AG09319 (cell line): ENCODE results near the gene TRAF2.

ENCODE experiments used
- DNase-seq: peaks from one replicate; pipeline ENCODE4 v3.0.0-alpha.2; 2010; ENCODE audit warnings: low read depth; ENCODE audit errors: extremely low read depth
- TF ChIP-seq, protein P1 (sequence below): IDR thresholded peaks from 2 replicates; pipeline ENCODE4 v1.5.1; 2011; ENCODE audit warnings: low read depth, mild to moderate bottlenecking, inconsistent platforms, low read length, moderate library complexity

Gene TRAF2

DNA sequence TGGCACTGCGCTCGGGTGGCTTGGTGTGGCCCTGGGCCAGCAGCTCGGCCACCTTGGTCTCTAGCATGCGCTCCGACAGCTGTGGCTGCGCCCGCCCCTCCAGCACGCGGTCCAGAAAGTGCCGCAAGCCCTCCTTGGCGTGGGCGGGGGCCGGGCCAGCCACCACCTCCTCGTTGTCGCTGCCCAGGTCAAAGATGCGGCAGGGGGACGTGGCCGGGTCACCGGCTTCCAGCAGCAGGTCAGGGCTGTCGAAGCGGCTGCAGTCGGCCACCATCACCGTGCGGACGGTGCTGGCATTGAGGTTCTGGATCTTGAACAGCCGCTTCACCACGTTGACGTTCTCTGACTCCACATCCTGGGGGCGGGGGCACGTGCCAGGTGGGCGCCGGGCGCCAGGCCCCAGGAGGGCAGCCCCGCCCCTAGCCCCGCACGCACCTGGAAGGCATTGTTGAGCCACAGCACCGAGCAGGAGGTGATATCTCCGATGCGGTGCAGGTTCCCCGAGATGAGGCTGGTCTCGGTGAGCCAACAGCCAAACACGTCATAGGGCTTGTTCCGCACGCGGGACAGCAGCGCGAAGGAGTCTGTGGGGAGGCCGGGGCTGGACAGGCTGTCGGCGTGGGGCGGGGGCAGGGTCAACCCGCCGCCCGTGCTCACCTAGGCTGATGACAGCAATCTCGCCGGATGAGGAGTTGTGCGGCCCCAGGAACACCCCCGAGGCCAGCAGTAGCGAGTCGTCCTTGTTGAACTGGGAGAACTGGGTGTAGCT is 56.0 kb downstream of the TRAF2 start:
- TF ChIP-seq, protein P1, sequence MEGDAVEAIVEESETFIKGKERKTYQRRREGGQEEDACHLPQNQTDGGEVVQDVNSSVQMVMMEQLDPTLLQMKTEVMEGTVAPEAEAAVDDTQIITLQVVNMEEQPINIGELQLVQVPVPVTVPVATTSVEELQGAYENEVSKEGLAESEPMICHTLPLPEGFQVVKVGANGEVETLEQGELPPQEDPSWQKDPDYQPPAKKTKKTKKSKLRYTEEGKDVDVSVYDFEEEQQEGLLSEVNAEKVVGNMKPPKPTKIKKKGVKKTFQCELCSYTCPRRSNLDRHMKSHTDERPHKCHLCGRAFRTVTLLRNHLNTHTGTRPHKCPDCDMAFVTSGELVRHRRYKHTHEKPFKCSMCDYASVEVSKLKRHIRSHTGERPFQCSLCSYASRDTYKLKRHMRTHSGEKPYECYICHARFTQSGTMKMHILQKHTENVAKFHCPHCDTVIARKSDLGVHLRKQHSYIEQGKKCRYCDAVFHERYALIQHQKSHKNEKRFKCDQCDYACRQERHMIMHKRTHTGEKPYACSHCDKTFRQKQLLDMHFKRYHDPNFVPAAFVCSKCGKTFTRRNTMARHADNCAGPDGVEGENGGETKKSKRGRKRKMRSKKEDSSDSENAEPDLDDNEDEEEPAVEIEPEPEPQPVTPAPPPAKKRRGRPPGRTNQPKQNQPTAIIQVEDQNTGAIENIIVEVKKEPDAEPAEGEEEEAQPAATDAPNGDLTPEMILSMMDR: no peak
- no peak for DNase-seq

DNA sequence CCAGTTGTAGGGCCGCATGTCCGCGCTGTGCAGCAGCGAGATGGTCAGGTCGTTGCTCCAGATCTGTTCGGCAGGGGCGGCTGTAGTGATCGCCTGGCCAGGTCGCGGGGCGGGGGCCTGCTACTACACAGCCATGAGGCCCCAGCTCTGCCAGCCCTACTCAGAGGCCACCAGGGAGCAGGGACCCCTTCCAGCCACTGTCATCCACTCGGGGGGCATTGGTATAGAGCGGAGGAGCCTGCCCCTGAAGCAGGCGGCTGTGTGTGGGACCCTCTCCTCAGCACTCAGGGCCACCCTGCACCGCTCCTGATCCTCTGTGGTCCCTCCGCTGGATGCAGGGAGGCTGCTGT is 56.5 kb downstream of the TRAF2 start:
- no peak for DNase-seq
- TF ChIP-seq, protein P1: no peak

DNA sequence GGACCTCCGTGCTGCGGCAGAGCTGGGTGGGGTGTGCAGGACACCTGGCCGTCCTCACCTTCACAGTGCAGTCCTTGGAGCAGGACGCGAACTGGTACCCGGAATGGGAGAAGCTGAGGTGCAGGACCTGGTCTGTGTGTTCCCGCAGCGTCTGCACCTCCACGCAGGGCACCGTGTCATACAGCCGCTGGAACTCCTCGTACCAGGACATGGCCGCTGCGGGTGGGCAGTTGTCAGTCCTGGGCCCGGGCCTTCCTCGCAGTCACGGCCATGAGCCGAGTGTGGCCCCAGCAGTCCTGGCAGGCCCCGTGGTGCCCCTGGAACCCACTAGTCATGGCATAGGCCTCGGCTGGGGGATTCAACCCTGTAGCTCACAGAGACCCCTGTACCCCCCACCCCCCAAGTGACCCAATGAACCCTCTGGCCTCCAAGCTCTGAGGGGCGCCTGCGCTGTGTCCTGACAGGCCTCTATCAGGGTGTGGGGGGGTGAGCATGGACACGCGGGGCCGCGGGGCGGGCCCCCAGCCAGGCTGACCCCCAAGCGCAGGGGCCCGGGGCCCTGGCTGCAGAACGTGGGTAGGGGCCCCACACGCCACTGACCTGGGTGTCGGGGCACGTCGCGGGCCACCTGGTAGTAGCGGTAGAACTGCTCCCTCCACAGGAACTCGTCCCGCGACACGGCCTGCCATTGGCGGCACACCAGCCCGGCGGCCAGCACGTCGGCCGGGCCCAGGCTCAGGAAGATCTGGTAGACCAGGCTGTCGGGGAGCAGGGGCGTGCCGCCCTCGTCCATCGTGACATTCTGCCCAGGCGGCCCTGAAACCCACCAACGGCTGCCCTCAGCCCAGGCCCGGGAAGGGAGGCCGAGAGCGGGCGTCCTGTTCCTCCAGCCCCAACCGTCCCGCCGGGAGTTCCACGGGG is 57.2 kb downstream of the TRAF2 start:
- DNase-seq: no peak
- TF ChIP-seq, protein P1: no peak

DNA sequence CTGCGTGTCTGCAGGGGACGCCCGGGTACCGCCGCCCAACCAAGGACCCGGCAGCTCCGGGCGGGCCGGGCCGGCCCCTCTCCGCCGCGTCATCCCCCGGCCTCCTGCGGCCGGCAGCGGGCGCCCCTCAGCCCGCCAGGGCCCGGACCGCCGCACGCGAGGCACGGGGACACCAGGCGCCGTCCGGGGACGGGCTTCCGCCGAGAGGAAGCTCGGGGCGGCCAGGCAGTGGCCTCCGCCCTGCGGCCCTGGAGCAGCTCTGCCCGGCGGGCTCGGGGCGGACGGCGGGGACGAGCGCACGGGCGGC is 57.8 kb downstream of the TRAF2 start:
- TF ChIP-seq, protein P1: no peak
- DNase-seq: peak; percentile 32

DNA sequence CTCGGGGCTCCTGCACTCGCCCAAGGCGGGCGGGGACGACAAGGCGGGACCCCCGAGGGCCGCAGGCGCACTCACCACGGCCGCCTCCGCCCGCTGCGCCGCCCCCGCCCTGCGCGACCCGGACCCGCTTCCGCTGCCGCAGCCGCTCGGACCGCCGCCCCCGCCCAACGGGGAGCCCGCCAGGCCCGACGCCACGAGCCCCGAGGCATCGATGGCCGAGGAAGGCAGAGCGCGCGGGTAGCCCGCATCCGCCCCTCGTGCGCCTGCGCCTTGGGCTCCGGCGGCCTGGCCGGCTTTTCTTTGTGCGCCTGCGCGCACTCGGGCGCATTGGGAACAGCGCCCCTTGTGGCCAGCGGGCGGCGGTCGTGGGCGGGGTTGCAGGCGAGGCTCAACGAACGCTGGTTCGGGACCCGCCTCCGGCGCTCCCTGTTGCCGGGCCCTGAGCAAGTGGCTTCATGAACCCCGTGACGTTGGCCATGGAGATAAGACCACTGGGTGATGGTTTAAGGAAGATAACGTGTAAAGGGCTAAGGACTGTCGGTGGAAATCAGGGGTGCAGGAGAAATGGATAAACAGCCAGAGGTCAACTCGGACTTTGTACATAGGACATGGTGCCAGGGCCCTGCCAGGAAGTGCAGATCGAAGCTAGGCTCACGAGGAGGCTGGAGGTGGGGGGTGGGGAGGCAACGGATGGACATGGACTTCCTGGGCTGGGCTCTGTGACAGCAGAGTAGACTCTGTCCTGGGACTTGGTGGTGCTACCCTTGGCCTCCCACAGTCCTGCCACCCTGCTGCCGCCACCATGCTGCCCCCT is 58.4 kb downstream of the TRAF2 start, which contains the start of the genes C8G and FBXW5:
Gene C8G (plus strand): TSS at position 725 of the 814 bp plus-strand sequence. CDS start 78 bp downstream, at position 803.
Gene FBXW5 (minus strand): TSS at position 220 of the 814 bp plus-strand sequence. CDS start 655 bp downstream, outside the sequence.
- TF ChIP-seq, protein P1: peak; percentile 82
- peak; percentile 79 for DNase-seq

DNA sequence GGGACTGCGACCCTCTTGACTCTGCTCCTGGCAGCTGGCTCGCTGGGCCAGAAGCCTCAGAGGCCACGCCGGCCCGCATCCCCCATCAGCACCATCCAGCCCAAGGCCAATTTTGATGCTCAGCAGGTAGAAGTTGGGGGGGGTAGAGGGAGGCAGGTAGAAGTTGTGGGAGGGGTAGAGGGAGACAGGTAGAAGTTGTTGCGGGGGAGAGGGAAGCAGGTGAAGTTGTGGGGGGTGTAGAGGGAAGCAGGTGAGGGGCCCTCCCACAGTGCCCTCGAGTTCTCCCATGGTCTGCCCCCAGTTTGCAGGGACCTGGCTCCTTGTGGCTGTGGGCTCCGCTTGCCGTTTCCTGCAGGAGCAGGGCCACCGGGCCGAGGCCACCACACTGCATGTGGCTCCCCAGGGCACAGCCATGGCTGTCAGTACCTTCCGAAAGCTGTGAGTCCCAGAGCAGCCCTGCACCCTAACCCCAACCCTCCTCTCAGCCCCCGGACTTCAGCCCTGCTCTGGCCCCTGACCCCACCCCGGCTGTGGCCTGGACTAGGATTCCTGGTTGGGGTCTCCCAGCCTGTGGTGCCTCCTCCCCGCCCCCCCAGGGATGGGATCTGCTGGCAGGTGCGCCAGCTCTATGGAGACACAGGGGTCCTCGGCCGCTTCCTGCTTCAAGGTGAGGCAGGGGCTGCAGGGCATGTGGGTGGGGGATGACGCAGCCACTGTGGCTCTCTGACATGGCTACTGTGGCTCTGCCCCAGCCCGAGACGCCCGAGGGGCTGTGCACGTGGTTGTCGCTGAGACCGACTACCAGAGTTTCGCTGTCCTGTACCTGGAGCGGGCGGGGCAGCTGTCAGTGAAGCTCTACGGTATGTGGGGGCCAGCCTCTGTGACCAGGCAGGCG is 59.3 kb downstream of the TRAF2 start:
- no peak for DNase-seq
- TF ChIP-seq, protein P1: no peak
